Ureter (tissue), 1 donor: ENCODE data around the gene PROSER2. TPM values are rescaled to one million over a fixed set of nuclear protein-coding genes. Genes with fewer than 3 reads are reported as not detected.

ENCODE experiments used
- DNase-seq: peaks from one replicate; pipeline ENCODE4 v3.0.0-alpha.2; 2020; ENCODE audit warnings: low spot score
- total RNA-seq: library from RNA; stranded (reverse); gene quantifications from one replicate; pipeline ENCODE4 v1.2.4, GENCODE V29; 2023
- donor health status: DM: yes; HTN: yes; CAD: no.

Gene PROSER2
- total RNA-seq, 1 donor from 2014 or later = 21.5 TPM

DNA sequence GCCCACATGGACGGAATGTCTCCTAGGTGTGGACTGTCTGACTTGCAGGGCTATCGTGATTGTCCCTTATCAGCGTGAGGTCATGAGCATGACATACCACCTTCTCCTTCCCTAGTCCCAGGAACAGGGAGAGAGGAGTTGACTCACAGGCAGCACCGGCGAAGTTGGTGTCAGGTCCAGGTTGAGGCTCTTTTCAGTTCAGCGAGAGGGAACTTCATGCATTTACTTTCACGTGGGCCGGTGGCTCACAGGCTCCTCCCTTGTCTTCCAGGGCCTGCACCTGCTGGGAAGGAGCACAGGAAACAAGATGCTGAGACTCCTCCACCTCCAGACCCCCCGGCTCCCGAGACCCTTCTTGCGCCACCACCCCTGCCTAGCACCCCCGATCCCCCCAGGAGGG, 46.1 kb downstream of the PROSER2 start:
- DNase-seq = no peak

DNA sequence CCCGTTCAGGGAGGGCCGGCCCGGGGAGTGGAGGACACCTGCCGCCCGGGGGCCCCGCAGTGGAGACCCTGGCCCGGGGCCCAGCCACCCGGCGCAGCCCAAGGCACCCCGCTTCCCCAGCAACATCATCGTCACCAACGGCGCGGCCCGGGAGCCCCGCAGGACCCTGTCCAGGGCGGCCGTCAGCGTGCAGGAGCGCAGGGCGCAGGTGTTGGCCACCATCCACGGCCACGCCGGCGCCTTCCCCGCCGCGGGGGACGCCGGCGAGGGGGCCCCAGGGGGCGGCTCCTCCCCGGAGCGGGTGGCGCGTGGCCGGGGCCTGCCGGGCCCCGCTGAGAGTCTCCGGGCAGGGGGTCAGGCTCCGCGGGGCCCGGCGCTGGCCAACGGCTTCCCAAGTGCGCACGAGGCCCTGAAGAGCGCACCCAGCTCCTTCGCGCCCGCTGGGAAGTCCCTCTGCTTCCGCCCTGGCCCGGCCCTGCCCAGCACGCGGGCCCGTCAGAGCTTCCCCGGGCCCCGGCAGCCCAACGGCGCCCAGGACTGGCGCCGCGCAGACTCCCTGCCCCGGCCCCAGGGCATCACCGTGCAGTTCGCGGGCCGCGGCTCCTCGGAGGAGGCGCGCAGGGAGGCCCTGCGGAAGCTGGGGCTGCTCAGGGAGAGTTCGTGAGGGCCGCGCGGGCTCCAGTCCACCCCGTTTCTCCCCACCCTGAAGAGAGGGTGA, 46.7 kb downstream of the PROSER2 start:
- no peak for DNase-seq

DNA sequence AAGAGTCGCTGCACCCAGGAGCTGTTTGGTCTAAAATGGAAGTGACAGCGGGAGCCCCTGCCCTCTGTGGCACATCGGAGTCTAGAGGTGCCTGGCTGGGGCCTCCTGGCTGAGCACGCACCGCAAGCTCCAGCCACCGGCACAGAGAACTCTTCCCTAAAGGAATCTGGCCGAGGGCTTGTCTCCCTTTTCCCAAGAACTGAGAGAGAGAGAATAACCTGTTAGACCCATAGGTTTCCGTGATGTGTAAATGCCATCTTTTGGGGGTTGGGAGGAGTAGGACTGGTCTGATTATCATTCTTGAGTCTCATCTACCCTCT, 47.3 kb downstream of the PROSER2 start:
- DNase-seq = no peak

DNA sequence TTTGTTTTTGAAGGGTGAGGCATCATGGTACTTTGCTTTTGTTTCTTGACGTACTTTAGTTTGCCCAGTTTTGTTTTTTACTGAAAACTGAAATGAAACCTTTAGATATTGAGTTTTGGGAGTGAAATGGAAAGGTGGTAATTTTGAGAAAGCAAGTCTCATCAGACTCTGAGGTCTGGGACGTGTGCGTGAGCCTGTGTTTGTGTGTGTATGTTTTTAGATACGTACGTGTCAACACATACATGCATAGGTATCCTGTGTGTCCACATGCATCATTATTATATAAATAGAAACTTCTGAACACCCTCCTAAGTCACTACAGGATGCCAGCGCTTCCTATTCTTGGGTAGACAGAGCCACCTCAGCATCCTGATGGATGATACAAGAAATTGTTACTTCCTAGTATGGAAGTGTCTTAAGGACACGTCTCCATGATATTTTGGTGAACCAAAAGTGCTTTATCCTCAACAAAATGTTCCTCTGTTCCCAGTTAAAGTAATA, 47.8 kb downstream of the PROSER2 start:
- no peak for DNase-seq

DNA sequence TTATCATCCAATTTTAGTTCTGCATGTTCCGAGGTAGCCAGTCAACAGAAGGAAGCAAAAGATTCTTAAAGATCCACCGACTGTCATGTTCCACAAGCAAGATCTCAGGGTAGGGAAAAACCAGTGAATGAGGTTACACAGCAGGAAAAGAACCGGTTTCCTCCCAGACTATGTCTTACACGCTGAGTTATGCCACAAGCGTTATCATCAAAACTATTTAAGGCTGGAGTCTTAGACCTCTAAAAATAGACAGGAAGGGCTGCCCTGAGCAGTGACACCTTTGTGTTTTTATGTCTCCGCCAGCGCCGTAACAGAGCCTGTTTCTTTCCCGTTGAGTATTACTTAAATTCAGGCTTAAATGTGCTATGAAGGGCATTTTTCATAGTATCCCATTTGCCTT, 48.3 kb downstream of the PROSER2 start:
- no peak for DNase-seq

DNA sequence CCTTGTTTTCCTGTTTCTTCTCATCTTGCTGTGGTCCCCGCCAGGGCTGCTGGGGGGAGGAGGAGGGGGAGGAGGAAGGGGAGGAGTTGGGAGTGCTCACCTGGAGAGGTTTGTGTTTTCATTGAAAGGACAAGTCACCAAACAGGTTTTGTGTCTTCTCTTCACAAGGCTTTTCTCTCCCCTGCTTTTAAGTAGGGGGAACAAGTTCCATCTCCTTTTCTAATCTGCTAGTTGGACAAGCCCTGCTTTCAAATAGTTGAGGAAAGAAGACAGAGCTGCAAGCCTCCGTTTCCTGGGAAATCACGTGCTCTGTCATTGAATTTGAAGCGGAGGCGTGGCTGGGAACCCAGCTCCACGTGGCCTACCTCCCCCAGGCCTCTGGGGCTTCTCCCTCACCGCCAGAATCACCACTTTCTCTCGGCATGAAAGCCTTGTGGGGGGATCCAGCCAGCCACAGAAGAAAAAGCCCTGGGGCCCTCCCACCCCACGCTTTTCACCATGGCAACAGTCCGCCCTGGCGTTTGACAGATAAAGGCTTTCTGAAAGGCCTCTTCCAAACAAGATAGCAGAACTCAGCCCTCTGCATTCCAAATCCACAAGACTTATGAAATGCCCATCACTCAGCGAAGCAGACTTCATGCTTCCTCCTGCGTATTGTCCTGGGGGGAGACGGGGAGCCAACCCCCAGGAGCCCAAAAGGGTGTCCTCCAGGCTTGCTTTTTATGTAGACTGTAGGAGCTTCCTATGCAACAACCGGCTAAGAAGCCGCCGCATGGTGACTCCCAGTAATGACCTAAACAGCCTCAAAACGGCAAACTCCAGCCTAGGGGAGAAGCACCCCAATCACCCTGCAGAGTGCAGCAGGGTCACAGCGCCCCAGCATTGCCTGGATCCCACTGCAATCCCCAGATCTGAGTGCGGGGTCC, 51.7 kb downstream of the PROSER2 start:
- DNase-seq = peak; percentile 76

DNA sequence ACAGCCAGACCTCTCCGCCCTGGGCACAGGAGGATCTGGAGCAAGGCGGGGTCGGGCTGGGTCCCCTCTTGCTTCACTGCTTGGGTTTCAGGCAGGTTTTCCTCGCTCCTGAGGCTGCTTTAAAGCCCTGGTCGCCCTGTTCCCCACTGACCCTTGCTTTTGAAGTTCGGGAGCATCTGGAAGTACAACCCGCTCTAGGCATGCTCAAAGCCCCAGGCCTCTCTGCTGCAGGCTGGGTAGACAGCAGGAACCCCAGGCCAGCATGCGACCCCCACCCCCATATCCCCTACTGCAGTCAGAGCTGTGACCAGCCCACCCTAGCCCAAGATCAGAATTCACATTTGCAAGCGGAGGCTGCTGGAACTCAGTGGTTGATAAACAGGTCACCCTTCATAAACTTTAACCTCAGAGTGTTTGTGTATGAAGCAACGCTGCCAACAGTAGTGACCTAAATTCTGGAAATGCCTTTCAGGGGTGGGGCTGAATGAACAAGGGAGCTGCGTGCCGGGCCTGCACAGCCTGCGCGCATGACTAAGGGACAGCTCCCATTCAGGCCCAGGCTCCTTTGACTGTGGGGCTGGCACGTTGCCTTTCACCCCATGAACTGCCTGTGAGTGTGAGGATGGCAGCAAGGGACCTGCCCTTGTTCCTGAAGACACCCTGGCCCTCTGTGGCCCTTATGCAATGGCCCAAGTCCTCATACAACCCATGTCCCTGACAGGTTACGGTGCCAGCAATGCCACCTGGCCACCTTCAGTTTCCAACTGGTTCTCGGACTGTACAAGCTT, 52.5 kb downstream of the PROSER2 start:
- DNase-seq = peak; percentile 90

DNA sequence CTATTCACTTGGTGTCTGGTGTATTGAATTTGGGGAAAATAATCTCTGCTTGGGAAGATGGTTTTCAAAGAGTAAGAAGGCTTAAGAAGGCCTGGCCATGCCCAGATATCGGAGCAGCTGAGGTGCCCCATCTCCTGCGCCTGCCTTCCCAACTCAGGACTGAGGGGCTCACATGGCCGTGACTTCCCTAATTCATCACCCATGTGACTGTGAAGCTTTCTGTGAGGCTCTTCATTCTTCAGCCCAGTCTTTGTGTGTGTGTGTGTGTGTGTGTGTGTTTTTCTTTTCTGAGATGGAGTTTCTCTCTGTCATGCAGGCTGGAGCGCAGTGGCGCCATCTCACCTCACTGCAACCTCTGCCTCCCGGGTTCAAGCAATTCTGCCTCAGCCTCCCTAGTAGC, 53.2 kb downstream of the PROSER2 start:
- no peak for DNase-seq

DNA sequence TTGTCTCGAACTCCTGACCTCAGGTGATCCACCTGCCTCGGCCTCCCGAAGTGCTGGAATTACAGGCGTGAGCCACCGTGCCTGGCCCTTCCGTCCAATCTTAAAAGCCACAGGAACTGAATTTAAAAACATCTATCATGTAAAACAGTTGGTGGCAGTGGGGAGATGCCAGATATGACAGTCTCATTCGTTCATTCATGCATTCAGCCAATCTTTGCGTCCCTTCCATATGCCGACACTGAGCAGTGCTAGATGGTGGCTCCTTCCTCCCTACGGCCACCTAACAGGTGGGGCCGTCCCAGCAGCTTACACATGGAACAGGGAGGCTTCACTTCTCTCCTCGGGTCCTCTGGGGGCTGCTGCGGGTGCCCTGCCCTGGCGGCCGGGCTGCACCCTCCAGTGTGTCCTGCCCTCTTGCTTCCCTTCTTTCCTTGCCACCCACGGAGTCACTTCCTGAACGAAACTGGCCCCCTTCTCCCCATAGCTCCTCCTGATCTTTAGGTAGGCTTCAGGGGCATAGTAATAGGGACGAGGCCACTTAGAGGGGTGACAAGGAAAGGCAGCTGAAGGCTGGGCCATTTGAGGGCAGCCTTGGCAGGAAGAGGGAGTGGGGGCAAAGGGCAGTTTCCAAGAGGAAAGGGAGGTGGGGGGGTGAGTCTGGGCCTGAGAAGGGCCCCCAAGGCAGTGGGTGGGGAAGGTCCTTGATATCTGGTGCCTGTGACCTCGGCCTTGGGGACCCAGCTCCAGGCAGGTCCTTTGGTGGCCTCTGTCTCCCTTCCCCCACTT, 53.8 kb downstream of the PROSER2 start:
- no peak for DNase-seq

DNA sequence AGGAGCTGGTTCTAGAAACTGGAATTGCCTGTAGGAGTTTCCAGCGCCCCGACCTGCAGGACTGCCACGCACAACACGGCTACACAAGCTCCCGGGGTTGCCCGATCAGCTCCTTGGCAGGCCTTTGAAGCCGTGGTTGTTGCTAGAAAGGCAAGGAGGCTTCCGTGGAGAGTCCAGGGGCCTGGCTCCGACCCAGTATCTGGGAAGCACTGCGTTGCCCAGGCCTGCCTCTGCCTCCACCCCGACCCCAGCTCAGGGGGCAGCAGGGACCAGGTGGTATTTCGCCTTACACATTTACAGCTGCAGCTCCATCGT, 54.4 kb downstream of the PROSER2 start:
- no peak for DNase-seq

DNA sequence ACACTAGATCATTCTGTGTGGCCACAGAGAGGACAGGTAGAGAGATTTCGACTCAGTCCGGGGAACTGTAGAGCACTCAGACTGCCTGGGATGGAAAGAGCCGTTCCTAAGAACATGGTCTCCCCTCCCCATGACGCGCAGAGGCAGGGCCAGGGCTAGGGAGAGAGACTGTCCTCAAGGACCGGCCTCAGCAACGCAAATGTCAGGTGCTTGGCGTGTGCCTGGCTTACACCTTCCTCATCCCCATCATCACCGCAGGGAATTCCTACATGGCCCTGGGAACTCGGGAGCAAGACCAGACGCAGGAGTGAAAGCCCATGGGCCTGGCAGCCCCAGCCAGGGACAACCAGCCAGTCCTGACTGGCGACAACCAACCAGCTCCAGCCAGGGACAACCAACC, 55.6 kb downstream of the PROSER2 start:
- no peak for DNase-seq

DNA sequence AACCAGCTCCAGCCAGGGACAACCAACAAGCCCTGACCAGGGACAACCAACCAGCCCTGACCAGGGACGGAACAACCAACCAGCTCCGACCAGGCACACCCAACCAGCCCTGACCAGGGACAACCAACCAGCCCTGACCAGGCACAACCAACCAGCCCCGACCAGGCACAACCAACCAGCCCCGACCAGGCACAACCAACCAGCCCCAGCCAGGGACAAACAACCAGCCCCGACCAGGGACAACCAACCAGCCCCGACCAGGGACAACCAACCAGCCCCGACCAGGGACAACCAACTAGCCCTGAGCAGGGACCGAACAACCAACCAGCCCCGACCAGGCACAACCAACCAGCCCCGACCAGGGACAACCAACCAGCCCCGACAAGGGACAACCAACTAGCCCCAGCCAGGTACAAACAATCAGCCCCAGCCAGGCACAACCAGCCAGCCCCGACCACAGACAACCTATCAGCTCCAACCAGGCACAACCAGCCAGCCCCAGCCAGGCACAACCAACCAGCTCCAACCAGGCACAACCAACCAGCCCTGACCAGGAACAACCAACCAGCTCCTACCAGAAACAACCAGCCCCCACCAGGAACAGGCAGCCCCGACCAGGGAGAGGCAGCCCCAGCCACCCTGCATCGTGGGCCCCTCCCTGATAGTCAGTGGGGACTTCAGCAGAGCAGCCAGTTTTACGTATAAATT, 56.4 kb downstream of the PROSER2 start:
- no peak for DNase-seq

DNA sequence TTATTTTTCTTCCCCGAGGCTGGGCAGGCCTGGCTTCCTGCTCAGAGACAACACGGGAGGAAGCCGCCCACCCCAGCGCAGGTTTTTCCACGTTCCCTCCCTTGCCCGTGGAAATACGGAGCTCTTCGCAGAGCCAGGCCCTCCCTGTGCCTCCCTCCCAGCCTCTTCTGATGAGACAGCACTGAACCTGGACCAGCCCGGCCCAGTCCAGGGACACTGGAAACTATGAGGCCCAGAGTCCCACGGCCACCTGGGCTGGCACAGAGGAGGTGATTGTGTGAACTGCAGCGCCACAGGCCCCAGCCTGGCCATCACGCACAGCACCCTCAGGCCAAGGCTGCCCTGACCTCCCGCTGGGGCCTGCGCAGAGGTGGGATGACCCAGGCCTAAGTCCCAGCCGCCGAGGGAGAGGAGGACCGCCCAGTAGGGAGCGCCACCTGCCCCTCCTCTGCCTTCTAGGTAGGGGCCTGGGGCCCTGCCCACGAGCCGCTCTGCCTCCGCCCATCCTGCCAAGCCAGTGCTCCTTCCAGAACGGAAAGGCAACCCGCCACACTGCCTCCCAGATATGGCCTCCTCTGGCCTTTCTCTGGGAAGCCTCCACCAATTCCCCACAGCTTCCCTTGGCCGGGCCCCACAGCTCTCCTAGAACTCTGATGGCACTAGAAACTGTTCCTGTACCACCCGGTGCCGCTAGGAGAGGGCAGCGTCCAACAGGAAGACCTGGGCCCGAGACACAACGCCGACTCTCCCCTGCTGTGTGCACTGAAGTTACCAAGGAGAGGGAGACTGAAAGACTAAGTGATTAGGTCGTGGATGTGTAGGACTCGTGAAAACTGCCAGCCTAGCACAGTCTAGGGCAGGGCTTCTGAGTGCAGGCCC, 57.2 kb downstream of the PROSER2 start:
- no peak for DNase-seq

DNA sequence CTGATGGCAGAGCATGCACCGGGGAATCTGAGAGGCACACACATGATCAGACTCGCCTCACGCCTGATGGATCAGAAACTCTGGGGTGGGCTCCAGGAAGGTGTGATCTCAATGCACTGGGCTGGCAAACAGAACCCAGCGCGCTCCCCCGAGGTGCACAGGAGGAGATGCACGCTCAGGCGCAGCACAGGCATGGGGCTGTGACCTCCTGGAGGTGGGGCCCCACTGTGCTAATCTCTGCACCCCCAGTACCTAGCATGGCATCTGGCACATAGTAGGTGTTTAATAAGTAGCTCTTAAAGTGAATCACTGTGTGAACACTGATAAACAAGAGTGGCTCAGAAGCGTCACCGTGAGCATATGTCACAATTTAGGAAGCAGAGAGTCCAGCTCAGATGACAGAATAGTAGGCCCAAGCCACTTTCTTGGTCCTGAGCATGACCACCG, 57.9 kb downstream of the PROSER2 start:
- DNase-seq = no peak

DNA sequence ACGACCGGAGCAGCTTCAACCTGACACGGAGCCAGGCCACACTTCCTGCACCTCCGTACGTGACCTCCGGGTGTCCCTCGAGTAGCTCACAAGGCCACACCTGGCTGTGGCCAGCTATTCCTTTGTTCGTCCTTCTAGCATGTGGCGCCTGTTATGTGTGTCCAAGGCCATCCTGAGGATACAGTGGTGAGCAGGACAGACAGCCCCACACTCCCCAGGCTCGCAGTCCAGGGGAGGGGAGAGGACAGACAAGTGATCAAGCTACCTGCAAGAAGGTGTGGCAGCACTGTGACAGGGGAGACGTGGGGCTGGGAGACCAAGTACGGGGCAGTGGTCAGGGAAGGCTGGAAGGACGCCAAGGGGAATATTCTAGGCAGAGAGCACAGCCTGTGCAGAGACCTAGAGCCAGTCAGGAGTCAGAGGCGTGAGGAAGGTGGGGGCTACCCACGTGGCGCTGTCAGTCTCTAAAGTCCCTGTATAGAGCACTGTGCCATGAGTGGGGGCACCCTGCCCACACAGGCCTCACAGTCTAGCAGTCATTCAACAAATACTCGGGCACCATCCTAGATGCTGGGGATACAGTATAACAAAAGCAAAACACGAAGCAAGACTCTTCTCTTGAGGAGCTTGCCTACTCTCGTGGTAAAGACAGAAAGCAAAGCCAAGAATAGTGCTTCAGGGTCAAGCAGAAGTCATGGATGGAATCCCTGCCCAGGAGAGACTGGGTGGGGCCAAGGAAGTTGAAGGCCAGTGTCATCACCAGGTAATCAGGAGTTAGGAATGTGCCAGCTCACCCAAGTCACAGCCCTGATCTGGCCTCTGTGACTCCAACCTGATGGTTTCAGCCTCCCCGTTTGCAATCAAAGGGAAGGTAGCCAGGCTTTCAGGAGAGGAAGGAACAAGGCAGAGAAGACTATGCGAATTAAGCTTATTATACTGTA, 58.6 kb downstream of the PROSER2 start:
- DNase-seq = no peak

DNA sequence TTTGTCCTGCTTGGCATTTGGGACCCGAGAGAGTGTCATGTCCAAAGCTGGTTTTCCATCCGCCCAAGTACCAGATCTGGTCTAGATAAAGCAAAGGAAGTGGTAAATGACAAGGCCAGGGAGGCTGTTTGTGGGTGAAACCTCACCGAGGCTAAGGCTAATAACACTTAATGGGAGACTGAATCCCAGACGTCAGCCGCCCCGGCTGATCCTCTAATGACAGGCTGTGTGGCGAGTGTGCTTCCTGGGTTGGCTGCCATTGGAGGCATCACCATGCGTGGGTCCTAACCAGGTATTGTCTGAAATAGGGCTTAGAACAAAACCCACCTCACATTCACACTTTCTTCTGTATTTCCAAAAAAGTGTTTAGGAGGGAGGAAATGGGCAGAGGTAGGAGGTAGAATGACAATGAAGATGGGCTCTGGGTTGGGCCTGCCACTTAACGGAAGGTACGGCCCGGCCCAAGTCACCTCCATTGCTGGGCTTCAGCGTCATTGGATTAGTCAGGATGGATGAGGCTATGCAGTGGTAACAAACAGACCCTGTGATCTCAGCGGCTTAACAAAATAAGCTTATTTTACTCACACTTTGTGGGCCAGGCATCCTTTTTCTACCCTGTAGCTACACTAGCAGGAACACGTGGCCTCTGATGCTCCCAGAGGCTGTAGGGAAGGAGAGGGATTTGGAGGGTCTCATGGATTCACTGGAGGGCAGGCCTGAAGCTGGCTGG, 59.7 kb downstream of the PROSER2 start:
- DNase-seq = no peak

DNA sequence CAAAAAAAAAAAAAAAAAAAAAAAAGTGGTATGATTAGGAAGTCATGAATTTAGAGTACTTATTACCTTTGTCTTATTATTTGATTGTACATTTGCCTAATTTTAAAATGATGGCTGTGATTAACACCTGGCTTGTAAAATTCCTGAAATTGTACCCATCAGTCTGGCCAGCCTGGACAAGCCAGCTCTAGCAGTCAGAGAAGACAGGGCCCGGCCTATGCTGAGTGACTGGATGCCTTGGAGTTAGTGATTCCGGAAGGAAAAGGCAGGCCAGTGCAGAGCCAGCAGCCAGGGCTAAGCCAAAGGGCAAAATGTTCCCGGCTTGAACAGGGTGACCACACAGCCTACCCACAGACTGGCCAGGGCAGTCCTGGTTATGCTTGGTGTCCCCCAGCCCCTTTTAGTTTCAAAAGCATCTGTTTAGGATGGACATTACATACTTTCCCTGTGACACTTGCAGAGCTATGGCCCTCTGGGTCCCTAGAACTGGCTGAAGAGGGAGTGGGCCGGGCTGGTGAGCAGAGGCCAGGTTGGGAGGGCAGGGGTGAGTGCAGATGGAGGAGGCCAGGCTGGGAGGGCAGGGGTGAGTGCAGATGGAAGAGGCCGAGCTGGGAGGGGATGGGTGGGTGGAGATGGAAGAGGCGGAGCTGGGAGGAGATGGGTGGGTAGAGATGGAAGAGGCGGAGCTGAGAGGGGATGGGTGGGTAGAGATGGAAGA, 61.7 kb downstream of the PROSER2 start:
- no peak for DNase-seq
